ENCODE results near the gene MADD.
"Not testable (repeated sequence)": the region's sequence is repeated elsewhere in the genome, so short reads cannot be mapped to it uniquely, and the experiment has no call there.

DNA sequence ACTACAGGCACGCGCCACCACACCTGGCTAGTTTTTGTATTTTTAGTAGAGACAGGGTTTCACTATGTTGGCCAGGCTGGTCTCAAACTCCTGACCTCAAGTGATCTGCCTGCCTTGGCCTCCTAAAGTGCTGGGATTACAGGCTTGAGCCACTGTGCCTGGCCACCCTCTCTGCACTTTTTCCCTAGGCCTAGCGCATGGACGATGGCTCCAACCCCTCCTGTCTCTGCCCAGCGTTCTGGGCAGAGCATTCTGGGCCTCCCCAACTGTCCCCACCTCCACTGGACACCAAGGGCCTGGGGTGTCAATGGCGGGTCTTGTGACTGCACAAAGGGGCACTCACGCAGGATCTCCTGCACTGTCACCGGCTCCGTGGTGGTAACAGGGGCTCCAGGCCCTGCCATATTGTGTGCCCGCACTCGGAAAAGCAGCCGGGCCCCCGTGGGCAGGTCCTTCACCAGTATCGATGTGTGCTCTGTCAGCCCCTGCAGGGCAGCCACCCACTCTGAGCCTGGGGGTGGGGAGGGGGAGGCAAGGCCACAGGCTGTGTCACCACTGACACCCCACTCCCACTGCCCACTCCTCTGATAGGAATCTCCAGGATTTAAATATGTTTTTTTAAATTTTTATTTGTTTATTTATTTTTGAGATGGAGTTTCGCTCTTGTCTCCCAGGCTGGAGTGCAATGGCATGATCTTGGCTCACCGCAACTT is 64.9 kb downstream of the MADD start:
- TF ChIP-seq CTCF (IDR thresholded peaks at IDR 0.05; ENCODE audit: low read depth, low read length); EZH2phosphoT487 (IDR thresholded peaks at IDR 0.05; ENCODE audit: low read depth): not testable (repeated sequence)

Data from OCI-LY3 (cell line).